Activated naive CD8-positive, alpha-beta T cell treated with anti-CD3 and anti-CD28 coated beads, Interleukin-2, amount 50 U/mL, for 16 hours (primary cell): Measurements from ENCODE around the gene LCN15.
"Not testable (repeated sequence)": the region's sequence is repeated elsewhere in the genome, so short reads cannot be mapped to it uniquely, and the experiment has no call there.

Experiments
- DNase-seq: peaks from one replicate; pipeline ENCODE4 v3.0.0-alpha.2; 2020; ENCODE audit warnings: low read depth, low spot score

The LCN15 gene

DNA sequence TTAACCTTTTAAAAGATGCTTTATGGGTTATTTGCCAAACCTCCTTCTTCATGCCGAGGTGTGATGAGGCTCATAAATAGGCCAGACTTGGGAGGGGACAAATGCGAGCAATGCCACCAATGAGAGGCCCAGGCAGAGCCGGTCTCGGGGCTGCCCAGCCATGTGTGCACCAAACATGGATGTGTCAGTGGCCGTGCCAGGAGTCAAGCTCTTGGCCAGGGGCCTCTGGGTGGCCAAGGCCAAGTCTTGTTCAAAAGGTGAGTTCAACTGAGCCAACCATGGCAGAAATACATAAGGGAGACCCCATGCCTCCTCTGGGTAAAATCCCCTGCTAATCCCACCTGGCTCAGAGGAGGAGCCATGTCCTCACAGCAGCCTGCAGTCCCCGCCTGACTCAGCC lies 10.9 kb upstream of the LCN15 start:
- DNase-seq = no peak

DNA sequence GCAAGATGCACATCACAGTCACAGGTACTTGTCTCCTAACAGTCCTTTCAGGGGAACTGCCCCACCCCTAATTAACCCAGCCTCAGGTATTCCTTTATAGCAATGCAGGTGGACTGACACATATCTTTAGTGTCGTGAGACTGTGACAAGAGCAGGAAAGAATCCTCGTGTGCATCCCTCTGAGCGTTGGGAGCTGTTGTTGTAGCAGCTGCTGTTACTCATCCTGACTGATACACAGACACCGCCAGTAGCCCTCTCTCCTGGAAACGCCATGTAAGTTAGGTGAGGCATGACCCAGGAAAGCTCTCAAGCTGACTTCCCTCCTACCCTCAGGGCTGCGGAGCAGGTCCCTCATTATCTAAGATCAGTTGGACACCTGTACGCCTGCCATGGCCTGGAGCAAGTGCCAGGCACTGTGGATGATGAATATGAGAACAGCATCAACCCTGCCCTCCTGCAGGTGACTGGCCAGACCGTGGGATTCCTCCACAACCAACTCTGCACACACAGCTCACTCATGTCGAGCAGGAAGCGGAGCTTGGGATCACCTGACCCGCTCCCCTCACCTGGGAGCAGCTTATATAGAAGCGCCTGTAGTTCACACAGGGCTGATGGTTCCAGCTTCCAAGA lies 10.2 kb upstream of the LCN15 start:
- DNase-seq = no peak

DNA sequence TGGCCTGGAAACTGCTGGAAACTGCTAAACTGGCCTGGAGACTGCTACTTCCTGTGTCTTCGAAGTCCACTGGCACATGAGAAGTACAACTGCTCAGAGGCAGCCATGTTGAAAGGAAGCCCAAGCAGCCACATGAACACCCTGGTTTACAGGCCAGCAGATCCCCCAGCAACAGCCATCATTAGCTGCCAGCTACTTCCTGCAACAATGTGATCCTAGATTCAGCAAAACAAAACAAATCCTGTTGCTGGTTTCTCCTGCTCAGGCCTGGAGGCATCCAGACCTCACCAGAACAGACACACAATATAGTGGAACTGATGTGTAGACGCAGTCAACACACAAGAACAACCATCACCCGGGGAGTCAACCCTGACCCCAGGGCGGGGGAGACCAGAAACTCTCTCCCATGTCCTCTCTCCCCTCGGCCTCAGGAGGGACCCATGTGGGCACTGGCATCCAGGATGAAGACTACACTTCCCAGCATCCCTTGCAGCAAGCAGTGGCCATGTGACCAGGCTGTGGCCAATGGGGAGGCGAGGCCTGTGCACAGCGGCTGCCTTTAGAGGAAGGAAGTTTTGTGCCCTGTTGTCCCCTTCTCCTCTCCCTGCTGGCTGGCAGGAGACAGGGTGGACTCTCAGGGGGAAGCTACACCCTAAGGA lies 9.2 kb upstream of the LCN15 start:
- no peak for DNase-seq

DNA sequence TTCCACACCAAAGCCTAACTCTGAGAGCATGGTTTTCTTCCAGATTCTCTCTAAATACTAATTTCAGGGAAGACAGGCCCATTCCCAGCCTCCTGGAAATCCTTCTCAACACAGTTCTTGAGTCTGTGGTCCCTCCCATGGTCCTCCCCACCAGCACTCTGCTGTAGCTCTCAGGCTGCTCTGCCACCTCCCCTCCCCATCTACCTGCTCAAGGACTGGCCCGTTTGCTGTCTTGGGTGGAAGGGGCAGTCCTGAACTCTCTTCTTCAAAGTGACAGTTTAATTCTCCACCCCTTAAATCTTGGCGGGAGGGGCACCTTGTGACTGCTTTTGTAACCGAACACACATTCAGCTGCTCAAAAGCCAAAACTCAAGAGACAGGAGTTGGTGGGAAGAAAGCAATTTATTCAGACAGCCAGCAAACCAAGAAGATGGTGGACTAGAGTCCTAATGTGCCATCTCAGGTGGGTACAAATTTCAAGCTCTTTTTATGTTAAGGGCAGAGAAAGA lies 7.6 kb upstream of the LCN15 start:
- DNase-seq = no peak

DNA sequence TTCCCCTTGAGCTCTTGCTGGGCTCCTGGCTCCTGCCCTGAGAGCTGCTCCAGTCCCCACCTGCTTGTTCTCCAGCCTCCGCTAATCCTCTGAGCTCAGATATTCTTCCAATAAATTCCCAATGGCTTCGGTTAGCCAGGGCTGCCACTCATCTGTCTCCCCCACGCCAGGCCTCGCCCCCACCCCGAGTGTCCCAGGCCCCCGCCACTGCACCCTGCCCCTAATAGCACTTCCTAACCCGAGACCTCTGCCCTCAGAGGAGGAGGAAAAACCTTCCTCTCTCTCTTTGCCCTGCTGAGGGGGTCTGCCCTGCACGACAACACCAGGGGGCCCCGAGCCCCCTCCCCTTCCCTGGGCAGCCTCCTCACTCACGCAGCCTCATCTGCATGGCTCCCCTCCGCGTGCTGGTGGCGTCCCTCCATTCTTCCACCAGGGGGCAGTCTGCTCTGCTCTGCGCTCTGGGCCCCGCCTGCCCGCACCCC lies 5.4 kb upstream of the LCN15 start:
- DNase-seq = peak; percentile 29

DNA sequence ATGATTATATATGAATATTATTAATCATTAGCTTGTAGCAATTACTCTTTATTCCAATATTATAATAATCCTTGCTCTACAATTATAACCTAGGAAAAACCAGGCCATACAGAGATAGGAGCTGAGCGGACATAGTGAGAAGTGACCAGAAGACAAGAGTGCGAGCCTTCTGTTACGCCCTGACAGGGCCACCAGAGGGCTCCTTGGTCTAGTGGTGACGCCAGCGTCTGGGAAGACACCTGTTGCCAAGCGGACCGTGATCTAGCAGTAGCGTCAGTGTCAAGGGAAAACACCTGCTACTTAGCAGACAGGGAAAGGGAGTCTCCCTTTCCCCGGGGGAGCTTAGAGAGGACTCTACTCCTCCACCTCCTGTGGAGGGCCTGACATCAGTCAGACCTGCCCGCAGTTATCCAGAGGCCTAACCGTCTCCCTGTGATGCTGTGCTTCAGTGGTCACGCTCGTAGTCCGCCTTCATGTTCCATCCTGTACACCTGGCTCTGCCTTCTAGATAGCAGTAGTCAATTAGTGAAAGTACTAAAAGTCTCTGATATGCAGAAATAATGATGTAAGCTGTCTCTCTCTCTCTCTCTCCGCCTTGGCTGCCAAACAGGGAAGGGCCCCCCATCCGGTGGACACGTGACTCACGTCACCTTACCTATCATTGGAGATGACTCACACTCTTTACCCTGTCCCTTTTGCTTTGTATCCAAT lies 2.2 kb upstream of the LCN15 start:
- DNase-seq = not testable (repeated sequence)

DNA sequence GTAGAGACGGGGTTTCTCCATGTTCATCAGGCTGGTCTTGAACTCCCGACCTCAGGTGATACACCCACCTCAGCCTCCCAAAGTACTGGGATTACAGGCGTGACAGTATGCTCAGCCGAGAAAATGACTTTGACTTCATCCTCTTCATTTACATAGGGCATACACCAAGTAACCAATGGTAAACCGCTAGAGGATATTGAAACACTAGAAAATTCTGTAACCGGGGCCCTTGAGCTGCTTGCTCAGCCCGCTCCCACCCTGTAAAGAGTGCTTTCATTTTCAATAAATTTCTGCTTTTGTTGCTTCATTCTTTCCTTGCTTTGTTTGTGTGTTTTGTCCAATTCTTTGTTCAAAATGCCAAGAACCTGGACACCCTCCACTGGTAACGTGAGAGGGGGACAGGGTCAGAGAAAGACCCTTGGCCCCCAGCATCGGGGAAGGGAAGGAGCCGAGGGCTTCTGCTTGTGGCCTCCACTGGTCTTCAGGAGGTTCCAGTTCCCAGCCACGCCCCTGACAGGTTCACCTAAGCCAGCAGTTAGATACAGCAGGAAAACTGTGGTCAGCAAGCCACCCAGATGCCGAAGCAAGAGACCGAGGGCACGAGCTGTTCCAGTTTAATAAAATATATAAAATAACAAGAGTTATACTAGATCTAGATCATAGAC lies 1.6 kb upstream of the LCN15 start:
- DNase-seq = not testable (repeated sequence)

DNA sequence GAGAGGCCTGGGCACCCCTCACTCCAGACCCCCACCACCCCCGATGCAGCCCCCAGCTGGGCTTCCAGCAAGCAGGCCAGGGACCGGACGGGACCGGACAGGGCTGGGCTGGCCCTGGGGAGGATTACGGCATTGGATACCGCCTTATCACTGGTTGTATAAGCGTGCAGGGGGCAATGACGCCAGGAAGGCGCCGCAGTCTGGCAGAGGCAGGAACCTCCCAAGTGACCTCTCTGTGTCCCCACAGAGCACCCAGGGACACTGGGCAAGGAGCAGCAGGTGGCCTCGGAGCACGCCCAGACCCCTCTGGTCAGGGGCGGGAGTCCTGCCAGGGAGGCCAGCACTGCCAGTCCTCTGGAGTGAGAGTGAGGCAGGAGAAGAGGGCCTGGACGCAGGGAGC lies 723 bp upstream of the LCN15 start:
- no peak for DNase-seq

DNA sequence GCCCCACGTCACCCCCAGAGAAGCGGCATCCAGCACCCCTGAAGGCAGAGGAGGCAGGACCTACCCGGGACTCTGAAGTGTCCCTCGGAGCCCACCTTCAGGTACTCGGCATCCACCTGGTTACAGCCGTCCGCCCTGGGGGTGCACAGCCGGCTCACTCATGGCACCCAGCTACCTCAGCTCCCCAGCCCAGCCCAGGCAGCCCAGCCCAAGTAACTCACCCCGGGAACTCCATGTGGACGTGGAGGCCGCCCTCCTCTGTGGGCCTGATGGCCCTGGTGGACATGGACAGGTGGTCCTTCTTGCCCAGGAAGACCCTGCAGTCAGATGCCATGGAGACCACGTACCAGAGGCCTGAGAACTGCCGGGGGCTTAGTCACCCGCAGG lies 676 bp downstream of the LCN15 start:
- DNase-seq = no peak

DNA sequence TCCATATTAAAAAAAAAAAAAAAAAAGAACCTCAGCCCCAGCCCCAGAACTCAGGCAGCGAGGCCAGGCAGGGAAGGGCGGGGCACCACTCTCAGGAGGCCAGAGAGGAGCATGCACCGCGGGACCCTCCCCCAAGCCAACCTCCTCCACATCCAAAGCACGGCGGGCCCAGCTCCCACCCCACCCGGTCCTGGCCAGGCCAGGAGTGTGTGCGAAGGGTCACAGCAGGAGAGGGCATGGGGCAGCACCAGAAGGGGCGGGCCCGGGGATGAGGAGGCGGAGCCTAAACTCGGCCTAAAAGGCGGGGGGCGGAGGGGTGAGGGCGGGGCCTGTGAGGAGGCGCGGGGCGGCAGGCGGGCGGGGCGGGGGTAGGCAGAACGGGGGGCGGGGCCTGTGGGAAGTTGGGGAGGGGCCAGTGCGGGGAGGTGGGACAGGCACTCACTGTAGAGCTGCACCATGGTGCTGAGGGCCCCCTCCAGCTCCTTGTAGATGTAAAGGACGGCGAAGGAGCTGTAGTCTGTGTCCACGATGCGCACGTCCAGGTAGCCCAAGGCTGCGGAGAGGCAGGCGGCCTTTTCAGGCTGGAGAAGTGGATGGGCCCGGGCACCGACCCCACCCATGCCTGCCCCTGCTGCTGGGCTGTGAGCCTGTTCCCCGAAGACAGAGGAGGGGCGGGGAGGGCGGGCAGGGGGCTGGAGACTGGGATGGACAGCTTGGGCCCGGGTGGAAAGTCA lies 1.2 kb downstream of the LCN15 start:
- no peak for DNase-seq

DNA sequence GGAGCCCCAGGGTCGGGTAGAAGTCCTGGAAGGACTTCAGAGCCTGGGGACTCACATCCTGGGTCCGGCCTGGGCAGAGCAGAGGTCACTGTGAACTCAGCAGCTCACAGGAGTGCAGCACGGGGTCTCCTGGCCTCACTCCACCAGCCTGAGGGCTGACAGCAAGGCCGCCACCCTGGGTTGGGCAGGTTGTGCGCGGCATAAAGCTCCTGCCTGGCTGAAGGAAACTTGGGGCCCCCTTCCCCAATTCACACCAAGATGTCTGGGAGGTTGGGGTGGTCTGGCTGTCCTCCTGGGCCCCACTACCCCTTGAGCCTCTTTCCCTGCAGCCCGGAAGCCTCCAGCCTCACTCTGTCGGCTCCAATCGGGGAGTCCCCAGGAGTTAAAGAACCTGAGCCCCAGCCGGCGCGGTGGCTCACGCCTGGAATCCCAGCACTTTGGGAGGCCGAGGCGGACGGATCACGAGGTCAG lies 2.1 kb downstream of the LCN15 start:
- DNase-seq = no peak

DNA sequence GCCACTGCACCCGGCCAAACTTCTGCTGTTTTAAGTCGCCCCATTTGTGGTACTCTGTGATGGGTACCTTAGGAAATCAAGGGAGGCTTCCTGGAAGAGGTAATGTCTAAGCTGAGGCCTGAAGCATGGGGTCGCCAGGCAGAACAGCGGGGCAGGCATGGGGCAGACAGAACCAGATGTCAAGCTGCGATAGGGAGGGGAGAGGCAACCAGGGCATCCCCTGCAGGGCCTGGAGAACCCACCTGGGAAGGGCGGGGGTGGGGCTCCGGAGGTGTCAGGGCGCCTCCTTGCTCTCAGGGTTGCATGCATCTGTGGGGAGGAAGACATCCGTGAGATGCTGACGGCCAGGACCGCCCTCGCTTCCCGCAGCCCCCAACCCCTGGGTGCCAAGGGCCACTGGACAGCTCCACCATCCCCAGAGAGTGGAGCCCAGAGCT lies 2.8 kb downstream of the LCN15 start:
- no peak for DNase-seq

DNA sequence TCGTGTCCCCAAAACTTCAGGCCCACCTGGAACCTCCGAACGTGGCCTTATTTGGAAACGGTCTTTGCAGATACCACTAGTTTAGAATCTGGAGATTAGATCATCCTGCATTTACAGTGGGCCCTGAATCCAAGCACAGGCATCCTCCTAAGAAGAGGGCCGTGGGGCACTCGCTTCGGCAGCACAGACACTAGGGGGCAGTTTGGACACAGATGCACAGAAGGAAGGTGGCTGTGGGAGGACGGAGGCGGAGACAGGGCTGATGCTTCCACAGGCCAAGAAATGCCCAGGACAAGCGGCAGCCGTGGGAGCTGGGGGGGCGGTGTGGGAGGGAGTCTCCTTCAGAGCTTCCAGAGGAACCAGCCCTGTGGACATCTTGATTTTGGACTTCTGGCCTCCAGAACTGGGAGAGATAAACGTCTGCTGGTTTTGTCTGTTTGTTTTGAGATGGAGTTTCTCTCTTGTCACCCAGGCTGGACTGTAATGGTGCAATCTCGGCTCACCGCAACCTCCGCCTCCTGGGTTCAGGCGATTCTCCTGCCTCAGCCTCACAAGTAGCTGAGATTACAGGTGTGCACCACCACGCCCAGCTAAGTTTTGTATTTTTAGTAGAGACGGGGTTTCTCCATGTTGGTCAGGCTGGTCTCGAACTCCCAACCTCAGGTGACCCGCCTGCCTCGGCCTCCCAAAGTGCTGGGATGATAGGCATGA lies 3.3 kb downstream of the LCN15 start:
- DNase-seq = not testable (repeated sequence)

DNA sequence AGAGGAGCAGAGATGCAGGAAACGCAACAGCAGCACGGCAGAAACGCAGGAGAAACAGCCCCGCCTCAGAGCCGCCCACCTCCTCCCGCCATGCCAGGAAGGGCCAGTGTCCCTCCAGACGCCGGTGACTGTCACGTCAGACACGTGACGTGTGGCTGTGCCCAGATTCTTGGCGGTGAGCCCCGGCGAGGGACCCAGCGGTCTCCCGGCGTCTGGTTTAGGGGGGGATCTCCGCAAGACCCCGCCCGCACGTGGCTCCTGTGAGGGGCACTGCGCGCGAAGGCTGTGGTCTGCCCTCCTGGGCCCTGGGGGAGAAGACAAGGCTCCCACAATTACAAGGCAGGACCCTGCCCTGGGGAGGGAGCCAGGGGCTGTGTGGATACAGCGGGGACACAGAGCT lies 3.9 kb downstream of the LCN15 start:
- no peak for DNase-seq

DNA sequence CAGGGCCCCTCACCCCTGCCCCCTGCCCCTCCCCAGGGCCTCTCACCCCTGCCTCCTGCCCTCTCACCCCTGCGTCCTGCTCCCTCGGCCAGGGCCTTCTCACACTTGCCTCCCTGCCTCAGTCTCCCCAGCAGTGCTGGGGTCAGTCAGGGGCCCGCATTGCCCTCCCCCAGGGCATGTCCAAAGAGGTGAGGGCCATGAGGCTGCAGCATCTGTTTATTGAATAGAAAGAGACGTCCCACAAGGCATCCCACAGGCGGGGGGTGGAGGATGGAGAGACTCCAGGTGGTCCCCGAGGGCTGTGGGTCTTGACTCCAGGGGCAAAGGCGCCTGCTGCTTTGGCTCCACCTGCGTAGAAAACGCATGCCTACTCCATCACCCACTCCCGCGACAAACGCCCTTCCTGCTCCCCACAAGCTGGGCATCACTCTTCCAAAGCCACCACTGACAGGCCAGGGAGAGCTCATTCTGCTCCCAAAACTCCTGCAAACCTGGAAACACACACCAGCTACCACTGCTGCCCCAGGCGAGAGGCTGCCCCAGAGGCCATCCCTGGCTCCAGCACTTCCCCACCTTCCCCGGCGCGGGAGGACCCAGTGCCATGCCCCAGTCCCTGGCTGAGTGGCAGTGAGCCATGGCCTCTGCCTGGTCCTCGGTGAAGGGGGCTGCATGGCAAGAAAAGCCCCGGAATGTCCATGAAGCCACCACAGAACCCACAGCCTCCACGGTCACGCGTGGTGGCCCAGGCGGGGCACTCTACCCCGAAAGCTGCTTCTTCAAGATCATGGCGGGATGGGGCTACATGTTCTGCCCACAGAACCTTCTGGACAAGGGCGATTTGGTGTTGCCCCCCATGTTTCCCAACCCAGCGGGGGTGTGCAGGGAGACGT lies 4.6 kb downstream of the LCN15 start:
- no peak for DNase-seq

DNA sequence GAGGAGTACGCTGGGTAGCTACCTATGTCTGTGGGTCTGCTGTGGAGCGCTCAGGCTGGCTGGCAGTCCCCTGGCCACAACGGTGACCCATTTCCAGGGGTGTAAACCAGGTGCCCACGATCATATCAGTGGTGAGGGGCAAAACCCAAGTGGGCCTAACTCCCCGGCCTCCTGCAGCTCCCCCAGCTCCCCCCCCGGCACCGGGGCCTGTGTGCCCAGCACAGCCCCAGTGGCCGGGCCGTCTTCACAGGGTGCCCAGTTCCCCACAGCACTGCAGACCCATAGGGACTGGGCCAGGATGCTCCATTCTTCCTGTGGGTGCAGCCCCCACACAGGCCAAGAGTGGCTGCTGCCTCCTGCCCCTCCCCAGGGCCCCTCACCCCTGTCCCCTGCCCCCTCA lies 5.3 kb downstream of the LCN15 start:
- DNase-seq = no peak

DNA sequence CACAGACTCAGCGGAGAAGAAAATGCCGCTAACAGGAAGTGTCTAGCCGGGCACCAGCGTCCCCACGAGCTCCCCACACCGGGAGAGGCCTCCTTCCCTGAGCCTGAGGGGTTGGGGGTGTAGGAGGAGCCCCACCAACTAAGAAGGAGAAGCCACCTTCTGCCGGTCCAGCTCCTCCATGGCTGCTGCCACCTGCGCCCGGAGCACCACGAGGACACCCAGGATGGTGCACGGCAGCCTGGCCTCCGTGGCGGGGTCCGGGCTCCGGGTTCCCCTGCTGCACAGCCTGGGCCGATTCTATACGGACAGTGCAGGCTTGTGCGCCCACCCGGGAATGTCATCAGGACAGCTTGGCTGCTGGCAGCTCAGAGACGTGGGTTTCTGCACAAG lies 6.6 kb downstream of the LCN15 start:
- DNase-seq = no peak

DNA sequence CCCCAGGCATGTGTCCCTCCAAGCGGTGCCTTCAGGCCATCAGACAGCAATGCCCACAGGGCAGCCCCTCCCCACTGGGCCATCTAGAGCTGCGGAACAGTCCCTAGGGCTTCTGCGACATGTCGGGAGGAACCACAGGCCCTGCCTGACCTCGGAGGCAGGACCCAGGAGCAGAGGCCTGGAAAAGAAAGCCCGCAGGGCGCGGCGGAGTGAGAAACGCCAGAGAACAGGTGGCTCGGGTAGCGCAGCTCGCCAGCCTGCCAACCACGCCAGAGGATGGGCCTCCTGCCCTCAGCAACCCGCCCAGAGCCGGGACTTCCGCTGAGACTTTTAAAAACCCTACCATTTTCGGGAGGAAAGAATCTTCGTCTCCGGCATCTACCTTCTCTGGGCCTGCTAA lies 7.0 kb downstream of the LCN15 start:
- DNase-seq = no peak

DNA sequence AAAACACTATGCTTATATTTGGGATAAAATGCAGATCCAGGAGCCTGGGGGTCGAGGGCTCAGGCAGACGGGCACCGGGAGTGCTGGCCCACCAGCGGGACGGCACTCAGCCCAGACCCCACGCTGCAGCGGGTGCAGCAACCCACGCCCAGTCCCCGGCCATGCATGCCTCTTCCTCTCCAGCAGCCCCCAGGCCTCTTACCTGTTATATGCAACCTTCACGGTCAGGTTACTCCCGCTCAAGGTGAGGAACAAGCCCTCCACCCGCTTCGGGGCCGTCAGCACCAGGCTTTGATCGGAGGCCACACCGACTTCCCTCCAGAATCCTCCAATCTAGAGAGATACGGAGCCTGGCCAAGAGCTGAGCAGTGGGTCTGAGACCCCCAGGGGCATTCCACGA lies 7.5 kb downstream of the LCN15 start:
- DNase-seq = no peak

DNA sequence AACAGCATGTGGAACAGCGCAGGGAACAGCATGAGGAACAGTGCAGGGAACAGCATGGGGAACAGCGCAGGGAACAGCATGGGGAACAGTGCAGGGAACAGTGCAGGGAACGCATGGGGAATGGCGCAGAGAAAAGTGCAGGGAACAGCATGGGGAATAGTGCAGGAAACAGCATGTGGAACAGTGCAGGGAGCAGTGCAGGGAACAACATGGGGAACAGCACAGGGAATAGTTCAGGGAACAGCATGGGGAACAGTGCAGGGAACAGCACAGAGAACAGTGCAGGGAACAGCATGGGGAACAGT lies 8.2 kb downstream of the LCN15 start:
- DNase-seq = no peak
